ENCODE results near the gene C1QTNF1. TPM values are rescaled to one million over a fixed set of nuclear protein-coding genes. Genes with fewer than 3 reads are reported as not detected.

The C1QTNF1 gene
- total RNA-seq, 1 experiment from 2014 or later: 4.0 TPM

GRCh38 chr17:79088247-79088996, 64.5 kb downstream of the C1QTNF1 start:
- CTCF ChIA-PET: interaction anchor here (1.0 to 5.4 kb wide), 13 partner anchors 9 to 313 kb away, joined by 4 to 126 read pairs (median 5); partner anchors contain the start of gene ENGASE
- no peak overlapping the region for H3K27ac ChIP-seq (ENCODE audit: low read depth, low read length)
- RAD21 ChIA-PET (ENCODE audit: low non-redundant PET in 1 of 2, low total read pairs in 2 of 2, uncharacterized antibody in 2 of 2, unreplicated experiment in 2 of 2): interaction anchor here (0.7 to 2.4 kb wide), 9 partner anchors 76 to 620 kb away, joined by 3 to 10 read pairs (median 4); no protein-coding TSS in a partner anchor
- no TSS peak for BruUV-seq (replicated peaks)
- H3K4me2 ChIP-seq (ENCODE audit: low read length): no peak overlapping the region
- POLR2A ChIA-PET: no interaction called here
- DNase-seq (ENCODE audit: low read depth, low spot score) (no peak), ATAC-seq (no peak)
- H3K9ac ChIP-seq (ENCODE audit: low read length): no peak overlapping the region
- no peaks in the 10 kb centered on the region for H3K27me3 ChIP-seq (ENCODE audit: insufficient read depth, low read length)
- intact Hi-C loops (cut with micrococcal nuclease): loop anchor here (5.0 kb wide), 1 partner anchor 89 kb away; no protein-coding TSS in a partner anchor
- H3K4me3 ChIP-seq (replicated peaks in 1 of 2; ENCODE audit: low read depth in 1 of 2, low read length in 2 of 2): no peak overlapping the region
- no peaks in the 10 kb centered on the region for H3K4me1 ChIP-seq (ENCODE audit: control insufficient read depth in 1 of 2, insufficient read depth in 2 of 2, low read length in 2 of 2)
- H2AFZ ChIP-seq (ENCODE audit: low read depth, low read length, poor library complexity, severe bottlenecking): no peak overlapping the region
- H3K9me2 ChIP-seq (ENCODE audit: insufficient read depth): no peaks in the 10 kb centered on the region
- H3K79me2 ChIP-seq (ENCODE audit: insufficient read depth, low read length): no peaks in the 10 kb centered on the region
- TF ChIP-seq EZH2 (IDR thresholded peaks at IDR 0.05) (no peak), SP1 (IDR thresholded peaks at IDR 0.05; ENCODE audit: low read depth) (no peak), SIN3A (IDR thresholded peaks at IDR 0.05; ENCODE audit: low read depth) (no peak), TCF7L2 (IDR thresholded peaks at IDR 0.05; ENCODE audit: borderline replicate concordance, extremely low read depth, insufficient read depth, insufficient read length) (no peak), CTCF (IDR thresholded peaks at IDR 0.05 in 2 of 3, conservative IDR thresholded peaks at IDR 0.05 in 1 of 3; ENCODE audit: borderline replicate concordance in 1 of 3, insufficient read depth in 1 of 3, low read depth in 2 of 3, low read length in 2 of 3) (no peak), EZH2phosphoT487 (IDR thresholded peaks at IDR 0.05; ENCODE audit: borderline replicate concordance) (no peak), REST (IDR thresholded peaks at IDR 0.05; ENCODE audit: low read depth) (no peak)
- H4K20me1 ChIP-seq (ENCODE audit: insufficient read depth): no peaks in the 10 kb centered on the region
- H3K9me3 ChIP-seq (ENCODE audit: control insufficient read depth in 1 of 2, insufficient read depth in 1 of 2, low read depth in 1 of 2, low read length in 2 of 2): no peaks in the 10 kb centered on the region
- peaks cover 6 to 9% of the 10 kb centered on the region in 2 experiments; a peak in 3 of 4 replicates for H3K36me3 ChIP-seq (ENCODE audit: control insufficient read depth in 1 of 2, insufficient read depth in 2 of 2, low read length in 2 of 2)

All from HCT116 (cell line).